Endothelial cell of umbilical vein (primary cell): ENCODE measurements around the gene ZIC2.

Source experiments
- CTCF ChIP-seq, 2 donors: IDR thresholded peaks; 1 replicate in 1 of 2; 2 replicates in 1 of 2; pipeline ENCODE4 v1.5.1; 2011; ENCODE audit warnings: low read length in 2 of 2, mild to moderate bottlenecking in 2 of 2, moderate library complexity in 2 of 2, control low read depth in 1 of 2, inconsistent platforms in 1 of 2, low read depth in 1 of 2; ENCODE audit not compliant: insufficient read depth in 1 of 2; ENCODE audit errors: extremely low read depth in 1 of 2
- EZH2 ChIP-seq: IDR thresholded peaks from 2 replicates; pipeline ENCODE4 v1.6.1; 2012; ENCODE audit warnings: borderline replicate concordance, low read depth, mild to moderate bottlenecking, moderate library complexity, low read length, inconsistent platforms; ENCODE audit not compliant: severe bottlenecking
- FOS ChIP-seq: IDR thresholded peaks from 2 replicates; pipeline ENCODE4 v1.6.1; 2011; ENCODE audit warnings: mild to moderate bottlenecking, low read length, moderate library complexity, borderline replicate concordance; ENCODE audit not compliant: insufficient read depth
- JUN ChIP-seq: IDR thresholded peaks from 2 replicates; pipeline ENCODE4 v1.6.1; 2011; ENCODE audit warnings: borderline replicate concordance, low read depth; ENCODE audit not compliant: insufficient read length, insufficient read depth
- POLR2A ChIP-seq: IDR thresholded peaks from 2 replicates; pipeline ENCODE4 v1.6.1; 2012; ENCODE audit warnings: low read depth, mild to moderate bottlenecking, control low read depth, low read length

- no peak for TF ChIP-seq EZH2
- TF ChIP-seq CTCF (IDR thresholded peaks at IDR 0.05; ENCODE audit: extremely low read depth in 1 of 2, insufficient read depth in 1 of 2, low read depth in 1 of 2, low read length in 2 of 2) = no peak
- TF ChIP-seq POLR2A = no peak
- TF ChIP-seq JUN = no peak
- no peak for TF ChIP-seq FOS
Observed at GRCh38 chr13:99938635-99939034, 42.9 kb upstream of the ZIC2 start.
